ENCODE data around the gene KRT16. TPM values are rescaled to one million over a fixed set of nuclear protein-coding genes. Genes with fewer than 3 reads are reported as not detected.
"Not testable (repeated sequence)": the region's sequence is repeated elsewhere in the genome, so short reads cannot be mapped to it uniquely, and the experiment has no call there.

KRT16 gene
- polyA plus RNA-seq, 4 donors, result 0.09 TPM; not detected in 3

DNA sequence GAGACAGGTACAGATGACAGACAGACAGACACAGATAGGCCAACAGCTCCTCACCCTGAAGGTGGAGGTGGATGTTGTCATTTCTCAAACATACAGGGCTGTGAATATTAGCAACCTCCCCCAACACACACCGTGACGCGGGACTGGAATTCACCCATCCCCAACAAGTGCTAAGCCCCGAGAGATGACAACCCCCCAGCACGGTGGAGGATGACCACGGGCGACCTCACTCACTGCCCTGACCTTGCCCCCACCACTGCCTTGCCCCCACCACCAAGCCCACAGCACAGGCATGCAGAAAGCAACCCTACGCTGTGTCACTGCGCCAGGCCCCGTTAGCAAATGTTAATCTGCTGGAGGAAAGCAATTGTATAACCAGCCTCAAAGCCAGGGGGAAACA is 16.7 kb upstream of the KRT16 start:
- DNase-seq (ENCODE audit: low read depth in 4 of 4, low spot score in 3 of 4), result no peak

GRCh38 chr17:41628621-41629255 is 16.2 kb upstream of the KRT16 start:
- not testable (repeated sequence) for DNase-seq (ENCODE audit: low read depth in 4 of 4, low spot score in 3 of 4)

- DNase-seq (ENCODE audit: low read depth in 4 of 4, low spot score in 3 of 4), result not testable (repeated sequence)
Measured at GRCh38 chr17:41628073-41628370, 15.5 kb upstream of the KRT16 start.

- no peak for DNase-seq (ENCODE audit: low read depth in 4 of 4, low spot score in 3 of 4)
Measured at GRCh38 chr17:41627316-41628072, 14.9 kb upstream of the KRT16 start.

DNA sequence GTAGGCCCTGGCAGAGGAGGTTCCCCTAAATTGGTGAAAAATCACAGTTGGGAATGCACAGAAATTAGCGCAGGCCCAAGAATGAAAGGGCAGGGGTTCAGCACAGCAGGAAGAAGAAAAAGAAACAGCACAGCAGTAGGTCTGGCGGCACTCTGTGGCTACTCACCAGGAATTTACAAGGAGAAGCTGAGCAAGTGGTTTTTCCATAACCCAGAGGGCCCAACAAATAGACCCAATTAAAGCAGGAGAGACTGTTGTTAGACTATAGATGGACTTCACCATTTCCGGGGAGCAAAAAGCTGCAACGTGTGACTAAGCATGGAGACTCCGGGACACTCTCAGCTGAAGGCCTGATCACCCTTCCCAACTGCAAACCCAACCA is 14.3 kb upstream of the KRT16 start:
- not testable (repeated sequence) for DNase-seq (ENCODE audit: low read depth in 4 of 4, low spot score in 3 of 4)

GRCh38 chr17:41626028-41626913 is 13.7 kb upstream of the KRT16 start:
- not testable (repeated sequence) for DNase-seq (ENCODE audit: low read depth in 4 of 4, low spot score in 3 of 4)

- DNase-seq (ENCODE audit: low read depth in 4 of 4, low spot score in 3 of 4), result no peak
Measured at GRCh38 chr17:41625602-41626001, 13.0 kb upstream of the KRT16 start.

- DNase-seq (ENCODE audit: low read depth in 4 of 4, low spot score in 3 of 4), result no peak
Measured at GRCh38 chr17:41624208-41625101, 11.9 kb upstream of the KRT16 start, which contains the start of gene KRT17. Gene KRT17 (minus strand): TSS chr17:41624575. CDS start chr17:41624509, 66 bp downstream.

GRCh38 chr17:41623184-41623861 is 10.8 kb upstream of the KRT16 start:
- DNase-seq (ENCODE audit: low read depth in 4 of 4, low spot score in 3 of 4), result not testable (repeated sequence)

GRCh38 chr17:41622340-41623183 is 10.0 kb upstream of the KRT16 start:
- DNase-seq (ENCODE audit: low read depth in 4 of 4, low spot score in 3 of 4), result not testable (repeated sequence)

- no peak for DNase-seq (ENCODE audit: low read depth in 4 of 4, low spot score in 3 of 4)
Measured at GRCh38 chr17:41621916-41622315, 9.3 kb upstream of the KRT16 start.

GRCh38 chr17:41621435-41621817 is 8.9 kb upstream of the KRT16 start:
- not testable (repeated sequence) for DNase-seq (ENCODE audit: low read depth in 4 of 4, low spot score in 3 of 4)

- no peak for DNase-seq (ENCODE audit: low read depth in 4 of 4, low spot score in 3 of 4)
Measured at GRCh38 chr17:41620583-41621434, 8.2 kb upstream of the KRT16 start.

GRCh38 chr17:41619927-41620582 is 7.5 kb upstream of the KRT16 start:
- not testable (repeated sequence) for DNase-seq (ENCODE audit: low read depth in 4 of 4, low spot score in 3 of 4)

GRCh38 chr17:41619036-41619926 is 6.7 kb upstream of the KRT16 start:
- no peak for DNase-seq (ENCODE audit: low read depth in 4 of 4, low spot score in 3 of 4)

DNA sequence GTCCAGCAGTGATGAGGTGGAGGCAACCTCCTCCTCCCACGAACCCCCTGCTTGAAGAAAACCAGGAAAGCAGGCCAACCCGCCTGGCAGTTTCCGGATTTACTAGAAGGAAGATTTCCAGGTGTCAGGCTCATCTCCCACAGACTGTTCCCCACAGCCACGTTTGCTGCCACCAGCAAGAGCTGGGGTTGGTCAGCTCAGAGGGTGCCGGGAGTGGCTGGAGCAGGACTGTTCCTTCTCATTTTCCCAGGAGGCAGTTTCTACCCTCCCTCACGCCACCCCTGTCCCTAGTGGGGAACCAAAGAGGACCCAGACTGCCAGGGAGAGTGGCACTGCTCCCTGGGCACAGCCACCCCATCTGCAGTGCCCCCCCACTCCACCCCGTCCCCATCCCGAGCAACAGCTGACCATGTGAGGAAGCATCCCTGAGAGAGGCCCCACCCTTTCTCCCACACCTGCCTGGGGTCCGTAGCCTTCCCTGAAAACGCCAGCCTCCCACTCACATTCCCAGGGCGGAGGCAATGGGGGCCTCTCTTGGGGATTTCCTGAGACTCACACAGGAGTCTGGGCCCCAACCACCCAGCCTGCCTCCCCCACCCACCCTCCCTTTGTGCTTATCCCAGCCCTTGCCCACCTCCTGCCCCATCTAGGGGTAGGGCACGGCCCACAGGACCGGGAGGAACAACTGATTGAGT is 5.9 kb upstream of the KRT16 start:
- no peak for DNase-seq (ENCODE audit: low read depth in 4 of 4, low spot score in 3 of 4)
